Cerebellar nuclear complex (tissue), 1 donor: Measurements from ENCODE around the gene NMRK2.
A peak's percentile ranks its signal among the peaks of the same experiment; 100 is the strongest.

Experiments
- DNase-seq, 2 experiments: peaks; one replicate each; lab custom pipeline; 2025; lab: John Stamatoyannopoulos, UW

Gene NMRK2

GRCh38 chr19:3981736-3982681, 49.1 kb downstream of the NMRK2 start:
- no peak for DNase-seq

- no peak for DNase-seq
Measured at GRCh38 chr19:3982701-3983541, 50.1 kb downstream of the NMRK2 start.

- DNase-seq, result no peak
Measured at GRCh38 chr19:3983542-3983914, 50.7 kb downstream of the NMRK2 start.

GRCh38 chr19:3983936-3984583, 51.2 kb downstream of the NMRK2 start:
- DNase-seq, result no peak

- no peak for DNase-seq
Measured at GRCh38 chr19:3984584-3984907, 51.7 kb downstream of the NMRK2 start.

- peak in 1 of 2 experiments; percentile 50 for DNase-seq
Measured at GRCh38 chr19:3984908-3985642, 52.2 kb downstream of the NMRK2 start, which contains the start of gene EEF2. EEF2 (minus strand) TSS chr19:3985463; CDS start chr19:3985380, 83 bp downstream.

GRCh38 chr19:3985643-3986259, 52.9 kb downstream of the NMRK2 start:
- DNase-seq, result no peak

GRCh38 chr19:3986260-3987041, 53.6 kb downstream of the NMRK2 start:
- DNase-seq, result peak; percentile 41 to 89

- DNase-seq, result peak; percentile 21 to 57
Measured at GRCh38 chr19:3987619-3988371, 54.9 kb downstream of the NMRK2 start.

GRCh38 chr19:3990815-3991117, 57.9 kb downstream of the NMRK2 start:
- DNase-seq, result no peak
